Activated naive CD8-positive, alpha-beta T cell treated with anti-CD3 and anti-CD28 coated beads, Interleukin-2, amount 10 ng/mL, durations not matched to agents 7 days and 5 days (primary cell): ENCODE measurements around the gene EDC4. TPM values are rescaled to one million over a fixed set of nuclear protein-coding genes. Genes with fewer than 3 reads are reported as not detected.

Experiments
- ATAC-seq: fragments of 150-1000 bp; cut with Tn5 transposase; one replicate; pipeline ENCODE4 v1.10.0; 2021; ENCODE audit warnings: low read depth, moderate library complexity
- POLR2A ChIA-PET: fragments of 350-600 bp; sonication (Branson Sonifier 250); formaldehyde crosslinking; loops from one replicate; lab custom pipeline; 2021; ENCODE audit warnings: antibody characterized with exemption; lab: Charles Lee
- DNase-seq: peaks from one replicate; pipeline ENCODE4 v3.0.0; 2021
- H3K27ac Mint-ChIP-seq: one replicate; pipeline ENCODE4 v1.8.0; 2022; ENCODE audit warnings: mild to moderate bottlenecking, mixed read lengths
- H3K27me3 Mint-ChIP-seq: one replicate; pipeline ENCODE4 v1.8.0; 2022; ENCODE audit warnings: mild to moderate bottlenecking, moderate library complexity, mixed read lengths
- H3K36me3 Mint-ChIP-seq: one replicate; pipeline ENCODE4 v1.8.0; 2021; ENCODE audit warnings: mild to moderate bottlenecking, mixed read lengths
- H3K4me1 Mint-ChIP-seq: one replicate; pipeline ENCODE4 v1.8.0; 2021; ENCODE audit warnings: mixed read lengths
- H3K4me3 Mint-ChIP-seq: one replicate; pipeline ENCODE4 v1.8.0; 2022; ENCODE audit warnings: mild to moderate bottlenecking, moderate library complexity, mixed read lengths
- H3K9me3 Mint-ChIP-seq: one replicate; pipeline ENCODE4 v1.8.0; 2021; ENCODE audit warnings: mixed read lengths
- total RNA-seq, 2 experiments: library from RNA; stranded (reverse); gene quantifications; one replicate each; pipeline ENCODE4 v1.2.3, GENCODE V29; 2021

EDC4 gene
- total RNA-seq, 2 experiments from 2014 or later = 119 to 130 TPM

DNA sequence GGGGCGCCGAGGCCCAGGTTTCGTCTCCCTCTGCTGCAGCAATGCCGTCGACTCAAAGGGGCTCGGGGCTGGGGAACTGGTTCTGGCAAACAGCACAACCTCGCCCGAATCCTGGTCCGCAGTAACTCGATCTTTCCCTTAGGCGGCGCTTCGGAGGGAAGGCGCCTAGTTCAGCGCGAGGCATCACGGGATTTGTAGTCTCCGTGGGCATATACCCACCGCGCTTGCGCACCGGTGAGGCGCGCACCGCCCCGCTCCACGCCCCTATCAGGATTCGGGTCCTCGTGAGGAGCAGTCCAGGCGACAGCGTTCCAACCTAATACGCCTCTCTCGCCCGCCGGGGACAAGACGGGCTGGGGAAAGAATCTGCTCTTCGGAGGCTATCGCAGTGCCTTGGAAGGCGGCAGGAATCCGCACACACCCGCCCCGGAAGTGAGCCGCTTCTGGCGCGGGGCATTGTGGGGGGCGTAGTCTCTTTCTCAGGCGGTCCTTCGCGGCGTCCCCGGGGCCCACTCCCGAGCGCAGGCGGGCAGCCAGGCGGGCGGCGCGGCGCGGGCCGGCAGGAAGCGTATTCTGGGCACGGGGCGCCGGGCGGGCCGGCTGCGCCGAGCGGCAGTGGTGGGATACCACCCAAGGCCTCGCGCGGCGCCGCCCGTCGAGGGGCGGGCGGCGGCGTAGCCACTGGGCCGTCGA, 30.9 kb upstream of the EDC4 start, which contains the start of gene THAP11:
Gene THAP11 (plus strand): TSS at position 505 of the 693 bp plus-strand sequence. CDS start 235 bp downstream, outside the sequence.
- H3K36me3 Mint-ChIP-seq = peaks cover 2% of the 10 kb centered on the region
- DNase-seq = peak; percentile 95
- peak; percentile 51 for ATAC-seq
- peak within 1 kb of the TSS; percentile 95 for H3K4me3 Mint-ChIP-seq
- peak within 1 kb of the TSS; percentile 98 for H3K27ac Mint-ChIP-seq
- peaks cover 27% of the 10 kb centered on the region for H3K4me1 Mint-ChIP-seq
- no peaks in the 10 kb centered on the region for H3K9me3 Mint-ChIP-seq
- H3K27me3 Mint-ChIP-seq = no peaks in the 10 kb centered on the region
- POLR2A ChIA-PET = interaction anchor here (0.9 to 3.4 kb wide), 3 partner anchors 8 to 94 kb away, joined by 3 to 16 read pairs (median 4); partner anchors contain the start of genes EDC4 and PSMB10

DNA sequence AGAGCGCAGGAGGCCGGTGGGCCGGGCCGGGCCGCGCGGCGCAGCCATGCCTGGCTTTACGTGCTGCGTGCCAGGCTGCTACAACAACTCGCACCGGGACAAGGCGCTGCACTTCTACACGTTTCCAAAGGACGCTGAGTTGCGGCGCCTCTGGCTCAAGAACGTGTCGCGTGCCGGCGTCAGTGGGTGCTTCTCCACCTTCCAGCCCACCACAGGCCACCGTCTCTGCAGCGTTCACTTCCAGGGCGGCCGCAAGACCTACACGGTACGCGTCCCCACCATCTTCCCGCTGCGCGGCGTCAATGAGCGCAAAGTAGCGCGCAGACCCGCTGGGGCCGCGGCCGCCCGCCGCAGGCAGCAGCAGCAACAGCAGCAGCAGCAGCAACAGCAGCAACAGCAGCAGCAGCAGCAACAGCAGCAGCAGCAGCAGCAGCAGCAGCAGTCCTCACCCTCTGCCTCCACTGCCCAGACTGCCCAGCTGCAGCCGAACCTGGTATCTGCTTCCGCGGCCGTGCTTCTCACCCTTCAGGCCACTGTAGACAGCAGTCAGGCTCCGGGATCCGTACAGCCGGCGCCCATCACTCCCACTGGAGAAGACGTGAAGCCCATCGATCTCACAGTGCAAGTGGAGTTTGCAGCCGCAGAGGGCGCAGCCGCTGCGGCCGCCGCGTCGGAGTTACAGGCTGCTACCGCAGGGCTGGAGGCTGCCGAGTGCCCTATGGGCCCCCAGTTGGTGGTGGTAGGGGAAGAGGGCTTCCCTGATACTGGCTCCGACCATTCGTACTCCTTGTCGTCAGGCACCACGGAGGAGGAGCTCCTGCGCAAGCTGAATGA, 30.1 kb upstream of the EDC4 start:
- Mint-ChIP-seq H3K9me3 (no peaks in the 10 kb centered on the region), H3K27me3 (no peaks in the 10 kb centered on the region), H3K4me3 (peak overlapping the region; percentile 95), H3K36me3 (peaks cover 2% of the 10 kb centered on the region), H3K27ac (peak overlapping the region; percentile 97), H3K4me1 (peaks cover 30% of the 10 kb centered on the region)
- ATAC-seq (peak; percentile 29), DNase-seq (peak; percentile 79)
- POLR2A ChIA-PET = interaction anchor here (0.7 to 3.4 kb wide), 8 partner anchors 9 to 166 kb away, joined by 3 to 16 read pairs (median 4); partner anchors contain the start of gene PSMB10

DNA sequence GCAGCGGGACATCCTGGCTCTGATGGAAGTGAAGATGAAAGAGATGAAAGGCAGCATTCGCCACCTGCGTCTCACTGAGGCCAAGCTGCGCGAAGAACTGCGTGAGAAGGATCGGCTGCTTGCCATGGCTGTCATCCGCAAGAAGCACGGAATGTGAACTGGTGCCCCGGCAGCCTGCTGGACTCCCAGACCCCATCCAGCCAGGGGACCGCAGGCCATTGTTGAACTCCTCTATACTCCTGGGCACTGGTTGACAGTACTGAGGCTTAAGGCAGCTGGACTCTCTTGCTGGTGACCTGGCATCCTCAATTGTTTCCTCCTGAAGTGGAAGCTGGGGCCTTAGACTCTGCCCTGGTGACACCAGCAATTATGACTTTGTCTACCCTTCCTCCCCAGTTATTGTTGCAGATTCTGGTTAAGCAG, 29.5 kb upstream of the EDC4 start:
- Mint-ChIP-seq H3K27ac (peak overlapping the region; percentile 97), H3K9me3 (no peaks in the 10 kb centered on the region), H3K27me3 (no peaks in the 10 kb centered on the region), H3K4me1 (peaks cover 36% of the 10 kb centered on the region), H3K36me3 (peaks cover 2% of the 10 kb centered on the region), H3K4me3 (peak overlapping the region; percentile 95)
- no peak for DNase-seq
- ATAC-seq = no peak
- POLR2A ChIA-PET = interaction anchor here (0.7 to 3.4 kb wide), 7 partner anchors 10 to 167 kb away, joined by 3 to 16 read pairs (median 5); partner anchors contain the start of gene PSMB10

DNA sequence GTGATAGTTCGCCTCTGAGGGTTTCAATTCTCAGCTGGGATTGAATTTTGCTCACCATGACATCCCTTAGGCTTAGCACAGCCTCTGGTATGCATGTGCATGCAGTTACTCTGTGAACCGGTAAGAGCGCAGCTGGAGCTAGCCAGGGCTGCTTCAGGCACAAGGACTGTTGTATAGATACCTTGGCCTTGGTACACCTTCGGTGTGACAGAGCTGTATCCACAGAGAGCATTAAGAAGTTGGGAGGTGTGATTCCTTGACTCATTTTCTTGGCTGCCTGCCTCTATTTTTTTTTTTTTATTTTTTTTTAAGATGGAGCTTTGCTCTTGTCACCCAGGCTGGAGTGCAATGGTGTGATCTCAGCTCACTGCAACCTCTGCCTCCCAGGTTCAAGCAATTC, 28.4 kb upstream of the EDC4 start:
- POLR2A ChIA-PET = interaction anchor here (0.6 to 3.4 kb wide), 11 partner anchors 11 to 605 kb away, joined by 3 to 16 read pairs (median 4); partner anchors contain the start of genes ACD, ATP6V0D1, GFOD2 and PSMB10
- H3K4me1 Mint-ChIP-seq = peaks cover 40% of the 10 kb centered on the region
- peaks cover 2% of the 10 kb centered on the region for H3K36me3 Mint-ChIP-seq
- no peaks in the 10 kb centered on the region for H3K27me3 Mint-ChIP-seq
- H3K4me3 Mint-ChIP-seq = peak overlapping the region; percentile 95
- no peaks in the 10 kb centered on the region for H3K9me3 Mint-ChIP-seq
- DNase-seq = no peak
- H3K27ac Mint-ChIP-seq = peak overlapping the region; percentile 71
- no peak for ATAC-seq

DNA sequence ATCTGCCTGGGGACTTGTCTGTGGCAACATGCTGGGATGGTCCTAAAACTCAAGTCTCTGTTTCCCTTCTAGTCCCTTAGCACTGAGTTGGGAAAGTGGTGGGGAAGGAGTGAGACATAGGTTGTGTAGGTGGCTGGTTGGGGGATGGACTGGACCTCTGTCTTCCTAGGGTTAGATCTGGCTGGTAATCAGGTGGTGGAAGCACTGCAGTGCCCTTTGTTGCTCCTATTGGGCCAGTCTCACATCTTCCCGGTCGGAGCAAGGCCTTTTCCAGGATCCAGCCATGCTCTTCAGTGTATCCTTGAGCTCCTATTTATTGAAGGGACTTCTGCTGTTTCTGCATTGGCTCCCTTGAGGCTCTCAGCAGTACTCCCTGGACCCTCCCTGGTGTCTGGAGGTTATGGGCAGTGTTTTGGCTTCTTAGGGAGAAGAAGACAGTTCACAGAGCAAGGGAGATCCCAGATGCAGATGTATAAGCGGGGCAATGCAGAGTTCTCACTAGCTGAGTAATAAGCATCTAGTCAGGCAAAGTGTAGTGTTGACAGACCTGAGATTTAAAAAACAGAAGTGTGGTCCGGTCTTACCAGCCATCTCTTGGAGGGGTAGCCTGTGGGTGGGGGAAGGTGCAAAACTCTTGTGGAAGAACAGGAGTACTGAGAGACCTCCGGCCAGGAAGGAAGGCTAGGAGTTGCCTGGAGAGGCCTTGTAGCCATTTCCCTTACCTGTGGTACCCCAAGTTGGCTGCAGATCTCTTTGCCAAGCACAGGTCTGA, 27.4 kb upstream of the EDC4 start:
- Mint-ChIP-seq H3K27me3 (no peaks in the 10 kb centered on the region), H3K4me1 (peaks cover 39% of the 10 kb centered on the region), H3K36me3 (peaks cover 2% of the 10 kb centered on the region), H3K9me3 (no peaks in the 10 kb centered on the region), H3K4me3 (peak overlapping the region; percentile 84), H3K27ac (peak overlapping the region; percentile 90)
- no peak for DNase-seq
- POLR2A ChIA-PET = interaction anchor here (0.5 to 3.4 kb wide), 17 partner anchors 10 to 606 kb away, joined by 3 to 21 read pairs (median 4); partner anchors contain the start of genes ACD, ATP6V0D1, CTCF and GFOD2
- ATAC-seq = no peak

DNA sequence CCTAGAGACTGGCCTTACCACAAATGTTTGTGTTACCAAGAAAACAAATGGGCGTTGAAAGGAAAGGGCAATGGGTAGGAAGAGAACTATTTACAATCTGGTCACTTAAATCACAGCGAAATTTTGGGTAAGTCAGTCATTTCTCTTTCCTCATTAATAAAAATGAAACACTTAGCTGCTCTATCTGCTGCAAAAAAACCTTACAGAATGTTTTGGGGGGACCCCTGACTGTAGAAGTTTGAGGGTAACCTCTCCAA, 26.9 kb upstream of the EDC4 start:
- no peak for DNase-seq
- H3K4me3 Mint-ChIP-seq = peak overlapping the region; percentile 84
- peaks cover 39% of the 10 kb centered on the region for H3K4me1 Mint-ChIP-seq
- peaks cover 2% of the 10 kb centered on the region for H3K36me3 Mint-ChIP-seq
- H3K27me3 Mint-ChIP-seq = no peaks in the 10 kb centered on the region
- H3K27ac Mint-ChIP-seq = peak overlapping the region; percentile 90
- POLR2A ChIA-PET = interaction anchor here (0.5 to 2.0 kb wide), 8 partner anchors 12 to 356 kb away, joined by 3 to 21 read pairs (median 4); partner anchors contain the start of genes CTCF, PSKH1, PSMB10 and RANBP10
- no peak for ATAC-seq
- H3K9me3 Mint-ChIP-seq = no peaks in the 10 kb centered on the region

DNA sequence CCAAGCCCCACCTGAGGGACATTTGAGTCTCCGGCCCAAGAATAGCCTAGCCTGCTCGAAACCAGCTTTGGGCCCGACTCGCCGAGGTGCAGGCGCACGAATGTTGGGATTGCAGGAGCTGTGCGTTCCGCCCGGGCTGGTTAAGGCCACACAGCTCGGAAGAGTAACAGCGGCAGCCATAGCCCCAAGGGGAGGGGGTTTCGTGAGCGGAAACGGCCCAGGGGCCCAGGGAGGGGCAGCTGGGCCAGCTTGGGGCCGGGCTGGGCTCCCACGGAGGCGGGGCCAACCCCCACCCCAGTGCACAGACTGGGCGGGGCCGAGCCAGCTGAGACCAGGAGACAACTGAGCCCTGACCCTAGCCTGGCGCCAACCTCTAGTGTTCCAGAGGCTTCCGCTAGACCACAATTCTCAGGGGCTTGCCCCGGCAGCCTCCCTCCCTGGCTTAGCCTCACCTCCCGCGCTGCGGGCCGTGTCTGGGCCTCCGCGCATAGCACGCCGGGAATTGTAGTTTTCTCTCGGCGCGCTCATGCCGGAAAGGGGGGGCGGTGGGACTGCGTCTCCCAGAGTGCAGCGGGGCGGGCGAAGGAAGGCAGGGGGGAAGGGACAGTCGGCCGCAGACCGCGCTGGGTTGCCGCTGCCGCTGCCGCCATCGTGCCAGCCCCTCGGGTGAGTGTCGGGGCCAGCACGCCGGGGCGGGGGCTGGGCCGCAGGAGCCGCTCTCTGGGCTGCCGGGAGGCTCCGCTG, 26.4 kb upstream of the EDC4 start, which contains the start of gene NUTF2:
Gene NUTF2 (plus strand): TSS at position 614 of the 744 bp plus-strand sequence. CDS start 18,198 bp downstream, outside the sequence.
- Mint-ChIP-seq H3K9me3 (no peaks in the 10 kb centered on the region), H3K4me3 (peak within 1 kb of the TSS; percentile 94), H3K27me3 (no peaks in the 10 kb centered on the region), H3K36me3 (peaks cover 2% of the 10 kb centered on the region), H3K4me1 (peaks cover 37% of the 10 kb centered on the region), H3K27ac (peak within 1 kb of the TSS; percentile 90)
- POLR2A ChIA-PET = interaction anchor here (0.8 to 2.0 kb wide), 6 partner anchors 13 to 357 kb away, joined by 3 to 21 read pairs (median 4); partner anchors contain the start of genes CTCF, PSMB10, RANBP10 and TSNAXIP1
- DNase-seq (peak; percentile 97), ATAC-seq (peak; percentile 50)

DNA sequence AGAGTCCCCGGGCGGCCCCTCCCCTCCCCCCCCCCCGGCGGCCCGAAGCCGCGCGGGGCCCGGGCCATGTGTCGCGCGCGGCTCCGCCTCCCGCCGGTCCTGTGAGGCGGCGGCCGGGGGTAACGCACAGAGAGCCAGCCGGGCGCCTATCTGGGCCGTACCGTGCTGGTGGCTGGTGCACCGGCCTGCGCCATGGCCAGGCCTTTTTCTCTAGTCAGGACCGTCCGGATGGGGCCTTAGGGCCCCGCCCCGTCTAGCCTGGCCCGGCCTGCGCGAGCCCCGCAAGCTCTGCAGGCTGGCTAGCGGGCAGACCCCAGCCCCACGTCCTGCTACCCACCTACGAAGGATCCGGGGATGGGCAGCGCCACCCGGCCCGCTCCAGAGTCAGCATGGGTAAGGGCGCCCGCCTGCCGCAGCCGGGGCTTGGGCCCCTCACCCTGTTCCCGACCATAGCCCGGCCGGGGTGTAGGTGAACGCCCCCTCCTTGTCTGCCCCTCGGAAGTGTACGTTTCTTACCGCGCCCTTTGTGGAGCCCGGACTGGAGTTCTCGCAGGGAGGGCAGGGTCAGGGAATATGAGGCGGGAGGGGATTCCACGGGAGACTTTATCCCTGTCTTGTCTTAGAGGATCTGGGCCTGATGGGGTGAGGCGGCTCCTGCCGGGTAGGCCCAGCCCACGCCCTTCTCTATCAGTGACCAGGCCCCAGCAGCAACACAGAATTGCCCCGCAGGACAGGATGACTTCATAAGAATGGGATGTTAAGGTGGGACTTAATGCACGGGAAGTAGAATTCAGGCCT, 25.6 kb upstream of the EDC4 start, which contains the start of gene CENPT:
Gene CENPT (minus strand): TSS at position 630 of the 798 bp plus-strand sequence. CDS start 13,834 bp downstream, outside the sequence.
- Mint-ChIP-seq H3K27ac (peak within 1 kb of the TSS; percentile 90), H3K4me3 (peak within 1 kb of the TSS; percentile 94), H3K36me3 (peaks cover 2% of the 10 kb centered on the region), H3K4me1 (peaks cover 35% of the 10 kb centered on the region), H3K9me3 (no peaks in the 10 kb centered on the region), H3K27me3 (no peaks in the 10 kb centered on the region)
- peak; percentile 43 for ATAC-seq
- DNase-seq = no peak
- POLR2A ChIA-PET = interaction anchor here (1.4 to 2.0 kb wide), 4 partner anchors 14 to 89 kb away, joined by 4 to 21 read pairs (median 8); partner anchors contain the start of genes EDC4 and PSMB10

DNA sequence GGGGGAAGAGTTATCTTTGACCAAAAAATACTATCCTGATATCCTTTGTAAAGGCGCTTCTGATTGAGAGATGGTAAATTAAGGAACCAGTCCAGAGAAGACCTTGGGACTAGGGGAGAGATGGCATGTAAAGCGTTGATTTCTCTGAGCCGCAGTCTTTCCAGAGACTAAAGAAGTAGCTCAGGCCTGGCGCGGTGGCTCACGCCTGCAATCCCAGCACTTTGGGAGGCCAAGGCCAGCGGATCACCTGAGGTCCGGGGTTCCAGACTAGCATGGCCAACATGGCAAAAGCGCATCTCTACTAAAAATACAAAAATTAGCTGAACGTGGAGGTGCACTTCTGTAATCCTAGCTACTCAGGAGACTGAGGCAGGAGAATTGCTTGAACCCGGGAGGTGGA, 24.7 kb upstream of the EDC4 start:
- H3K36me3 Mint-ChIP-seq = peaks cover under 1% of the 10 kb centered on the region

DNA sequence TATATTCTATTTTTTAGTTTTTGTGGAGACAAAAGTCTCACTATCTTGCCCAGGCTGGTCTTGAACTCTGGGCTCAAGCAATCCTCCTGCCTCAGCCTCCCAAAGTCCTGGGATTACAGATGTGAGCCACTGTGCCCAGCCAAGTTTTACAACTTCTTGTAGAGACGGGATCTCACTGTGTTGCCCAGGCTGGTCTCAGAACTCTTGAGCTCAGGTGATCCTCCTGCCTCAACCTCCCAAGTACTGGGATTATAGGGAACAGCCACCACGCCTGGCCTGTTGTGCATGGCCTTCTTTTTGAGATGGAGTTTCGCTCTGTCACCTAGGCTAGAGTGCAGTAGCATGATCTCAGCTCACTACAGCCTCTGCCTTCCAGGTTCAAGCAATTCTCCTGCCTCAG, 19.2 kb upstream of the EDC4 start:
- ATAC-seq = no peak
- POLR2A ChIA-PET = no interaction called here
- Mint-ChIP-seq H3K27me3 (no peaks in the 10 kb centered on the region), H3K36me3 (peaks cover 3% of the 10 kb centered on the region), H3K27ac (no peak overlapping the region), H3K4me3 (no peak overlapping the region), H3K4me1 (peaks cover 11% of the 10 kb centered on the region), H3K9me3 (no peaks in the 10 kb centered on the region)
- no peak for DNase-seq

More for the DNA sequence above, 24.7 kb upstream of the EDC4 start:
- DNase-seq (no peak), ATAC-seq (no peak)
- POLR2A ChIA-PET = interaction anchor here (0.9 to 1.8 kb wide), 3 partner anchors 14 to 87 kb away, joined by 3 to 10 read pairs (median 4); partner anchors contain the start of gene EDC4
- H3K27me3 Mint-ChIP-seq = no peaks in the 10 kb centered on the region
- H3K9me3 Mint-ChIP-seq = no peaks in the 10 kb centered on the region
- H3K4me1 Mint-ChIP-seq = peaks cover 34% of the 10 kb centered on the region
- peak overlapping the region; percentile 82 for H3K27ac Mint-ChIP-seq
- H3K4me3 Mint-ChIP-seq = peak overlapping the region; percentile 94

DNA sequence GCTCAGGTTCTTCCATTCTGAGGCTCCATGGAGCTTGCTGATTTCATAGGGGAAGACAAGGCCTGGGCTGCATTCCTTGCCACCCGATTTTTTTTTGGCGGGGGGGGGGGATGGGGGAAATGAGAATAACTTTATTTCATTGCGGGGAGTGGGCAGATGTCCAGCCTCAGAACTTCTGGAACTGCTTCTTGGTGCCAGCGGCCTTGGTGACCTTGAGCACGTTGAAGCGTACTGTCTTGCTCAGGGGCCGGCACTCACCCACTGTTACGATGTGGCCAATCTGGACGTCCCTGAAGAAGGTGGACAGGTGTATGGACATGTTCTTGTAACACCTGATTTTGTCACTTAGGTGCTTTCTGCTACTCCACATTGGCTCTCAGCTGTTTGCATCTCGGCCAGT, 17.1 kb upstream of the EDC4 start:
- no peak overlapping the region for H3K4me3 Mint-ChIP-seq
- peaks cover 9% of the 10 kb centered on the region for H3K4me1 Mint-ChIP-seq
- ATAC-seq = no peak
- H3K36me3 Mint-ChIP-seq = peaks cover 3% of the 10 kb centered on the region
- no peak for DNase-seq
- no peak overlapping the region for H3K27ac Mint-ChIP-seq
- no peaks in the 10 kb centered on the region for H3K27me3 Mint-ChIP-seq
- H3K9me3 Mint-ChIP-seq = no peaks in the 10 kb centered on the region
- POLR2A ChIA-PET = no interaction called here
